ENCODE results near the gene MAP3K4.
"Not testable (repeated sequence)": the region's sequence is repeated elsewhere in the genome, so short reads cannot be mapped to it uniquely, and the experiment has no call there.

Gene MAP3K4

GRCh38 chr6:161116554-161116953, 125.0 kb downstream of the MAP3K4 start:
- DNase-seq (ENCODE audit: low read depth in 2 of 2) = no peak

- DNase-seq (ENCODE audit: low read depth in 2 of 2) = no peak
Measured at GRCh38 chr6:161117308-161117707, 125.7 kb downstream of the MAP3K4 start.

GRCh38 chr6:161117942-161118341, 126.4 kb downstream of the MAP3K4 start:
- no peak for DNase-seq (ENCODE audit: low read depth in 2 of 2)

GRCh38 chr6:161123319-161123718, 131.8 kb downstream of the MAP3K4 start:
- DNase-seq (ENCODE audit: low read depth in 2 of 2) = not testable (repeated sequence)

- DNase-seq (ENCODE audit: low read depth in 2 of 2) = no peak
Measured at GRCh38 chr6:161125591-161125990, 134.0 kb downstream of the MAP3K4 start.

- DNase-seq (ENCODE audit: low read depth in 2 of 2) = no peak
Measured at GRCh38 chr6:161127071-161127740, 135.6 kb downstream of the MAP3K4 start.

GRCh38 chr6:161128230-161128629, 136.7 kb downstream of the MAP3K4 start:
- no peak for DNase-seq (ENCODE audit: low read depth in 2 of 2)

- no peak for DNase-seq (ENCODE audit: low read depth in 2 of 2)
Measured at GRCh38 chr6:161128680-161129196, 137.2 kb downstream of the MAP3K4 start.

- DNase-seq (ENCODE audit: low read depth in 2 of 2) = no peak
Measured at GRCh38 chr6:161130541-161130940, 139.0 kb downstream of the MAP3K4 start.

- no peak for DNase-seq (ENCODE audit: low read depth in 2 of 2)
Measured at GRCh38 chr6:161130967-161131766, 139.6 kb downstream of the MAP3K4 start.

- no peak for DNase-seq (ENCODE audit: low read depth in 2 of 2)
Measured at GRCh38 chr6:161132384-161132783, 140.8 kb downstream of the MAP3K4 start.

GRCh38 chr6:161133963-161134362, 142.4 kb downstream of the MAP3K4 start:
- no peak for DNase-seq (ENCODE audit: low read depth in 2 of 2)

GRCh38 chr6:161134550-161135298, 143.2 kb downstream of the MAP3K4 start:
- no peak for DNase-seq (ENCODE audit: low read depth in 2 of 2)

GRCh38 chr6:161135695-161136591, 144.4 kb downstream of the MAP3K4 start:
- DNase-seq (ENCODE audit: low read depth in 2 of 2) = no peak

GRCh38 chr6:161136655-161137054, 145.1 kb downstream of the MAP3K4 start:
- DNase-seq (ENCODE audit: low read depth in 2 of 2) = no peak

- DNase-seq (ENCODE audit: low read depth in 2 of 2) = no peak
Measured at GRCh38 chr6:161137320-161137719, 145.8 kb downstream of the MAP3K4 start.

- no peak for DNase-seq (ENCODE audit: low read depth in 2 of 2)
Measured at GRCh38 chr6:161137839-161138542, 146.4 kb downstream of the MAP3K4 start.

GRCh38 chr6:161138543-161139303, 147.2 kb downstream of the MAP3K4 start:
- no peak for DNase-seq (ENCODE audit: low read depth in 2 of 2)

- DNase-seq (ENCODE audit: low read depth in 2 of 2) = no peak
Measured at GRCh38 chr6:161139304-161139765, 147.8 kb downstream of the MAP3K4 start.
